Measurements from ENCODE around the gene KIAA1210.

KIAA1210 gene

GRCh38 chrX:119062750-119063374, 64.8 kb downstream of the KIAA1210 start:
- no peaks in the 10 kb centered on the region for H3K9me2 ChIP-seq (ENCODE audit: low read depth, low read length)
- no peaks in the 10 kb centered on the region for H3K36me3 ChIP-seq (ENCODE audit: insufficient read depth, low read length)
- no peak overlapping the region for H2AFZ ChIP-seq (ENCODE audit: low read length)
- H3K79me2 ChIP-seq (ENCODE audit: insufficient read depth, low read length): no peaks in the 10 kb centered on the region
- H3F3A ChIP-seq (ENCODE audit: insufficient read depth, low read length): no peaks in the 10 kb centered on the region
- no peaks in the 10 kb centered on the region for H3K27me3 ChIP-seq (ENCODE audit: insufficient read depth, low read length)
- H4K20me1 ChIP-seq (ENCODE audit: insufficient read depth, low read length): no peaks in the 10 kb centered on the region
- TF ChIP-seq CTCF (IDR thresholded peaks at IDR 0.05; ENCODE audit: low read length) (no peak), EZH2 (IDR thresholded peaks at IDR 0.05; ENCODE audit: borderline replicate concordance, low read length) (no peak)
- H3K9me3 ChIP-seq (ENCODE audit: low read length): no peaks in the 10 kb centered on the region
- H3K4me2 ChIP-seq (ENCODE audit: low read length): no peak overlapping the region
- H3K4me1 ChIP-seq (ENCODE audit: insufficient read depth, low read length, severe bottlenecking): no peaks in the 10 kb centered on the region
- no peak overlapping the region for H3K27ac ChIP-seq (ENCODE audit: low read depth, low read length, poor library complexity, severe bottlenecking)
- H3K4me3 ChIP-seq (ENCODE audit: low read depth, low read length, poor library complexity, severe bottlenecking): no peak overlapping the region
- H3K9ac ChIP-seq (ENCODE audit: low read length): no peak overlapping the region

DNA sequence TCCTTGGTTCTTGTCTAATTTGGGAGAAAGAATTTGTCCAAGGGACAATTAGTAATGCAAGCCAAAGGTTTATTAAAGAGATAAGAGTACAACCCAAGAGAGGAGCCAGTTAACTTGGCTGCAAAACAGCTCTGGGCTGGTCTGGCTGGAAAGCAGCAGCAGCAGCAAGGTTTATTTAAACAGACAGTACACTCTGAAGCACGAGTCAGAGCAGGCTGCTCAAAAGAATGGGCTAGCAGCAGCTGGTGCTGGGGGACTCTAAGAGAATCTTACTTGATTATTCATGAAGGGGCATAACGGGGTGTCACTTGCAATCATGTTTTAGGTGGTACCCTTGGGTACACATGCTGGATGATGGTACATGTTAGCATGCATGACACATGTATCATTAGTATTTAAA, 71.9 kb downstream of the KIAA1210 start:
- no peaks in the 10 kb centered on the region for H3K9me3 ChIP-seq (ENCODE audit: low read length)
- no peak overlapping the region for H2AFZ ChIP-seq (ENCODE audit: low read length)

DNA sequence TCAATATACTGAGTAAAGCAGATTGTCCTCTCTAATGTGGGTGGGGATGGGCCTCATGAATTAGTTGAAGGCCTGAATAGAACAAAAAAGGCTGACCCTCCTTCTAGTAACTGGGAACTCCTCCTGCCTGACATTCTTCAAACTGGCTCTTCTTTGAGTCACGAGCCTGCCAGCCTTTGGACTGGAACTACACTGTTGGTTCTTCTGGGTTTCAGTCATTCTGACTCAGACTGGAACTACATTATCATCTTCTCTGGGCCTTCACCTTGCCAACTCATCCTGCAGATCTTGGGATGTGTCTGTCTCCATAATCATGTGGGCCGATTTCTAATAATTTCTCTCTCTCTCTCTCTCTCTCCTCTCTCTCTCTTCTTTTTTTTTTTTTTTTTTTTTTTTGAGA, 81.7 kb downstream of the KIAA1210 start:
- Histone ChIP-seq H3K9ac (ENCODE audit: low read length) (no peak overlapping the region), H3K27ac (ENCODE audit: low read depth, low read length, poor library complexity, severe bottlenecking) (no peak overlapping the region), H3K9me2 (ENCODE audit: low read depth, low read length) (no peaks in the 10 kb centered on the region), H3K4me3 (ENCODE audit: low read depth, low read length, poor library complexity, severe bottlenecking) (no peak overlapping the region), H3K4me2 (ENCODE audit: low read length) (no peak overlapping the region), H3K4me1 (ENCODE audit: insufficient read depth, low read length, severe bottlenecking) (no peaks in the 10 kb centered on the region), H3F3A (ENCODE audit: insufficient read depth, low read length) (no peaks in the 10 kb centered on the region), H3K79me2 (ENCODE audit: insufficient read depth, low read length) (no peaks in the 10 kb centered on the region), H3K9me3 (ENCODE audit: low read length) (no peaks in the 10 kb centered on the region), H3K36me3 (ENCODE audit: insufficient read depth, low read length) (no peaks in the 10 kb centered on the region), H3K27me3 (ENCODE audit: insufficient read depth, low read length) (no peaks in the 10 kb centered on the region), H4K20me1 (ENCODE audit: insufficient read depth, low read length) (no peaks in the 10 kb centered on the region), H2AFZ (ENCODE audit: low read length) (no peak overlapping the region)
- TF ChIP-seq CTCF (IDR thresholded peaks at IDR 0.05; ENCODE audit: low read length) (no peak), EZH2 (IDR thresholded peaks at IDR 0.05; ENCODE audit: borderline replicate concordance, low read length) (no peak)

More for the DNA sequence above, 71.9 kb downstream of the KIAA1210 start:
- no peaks in the 10 kb centered on the region for H3K27me3 ChIP-seq (ENCODE audit: insufficient read depth, low read length)
- TF ChIP-seq CTCF (IDR thresholded peaks at IDR 0.05; ENCODE audit: low read length) (no peak), EZH2 (IDR thresholded peaks at IDR 0.05; ENCODE audit: borderline replicate concordance, low read length) (no peak)
- H4K20me1 ChIP-seq (ENCODE audit: insufficient read depth, low read length): no peaks in the 10 kb centered on the region
- H3K79me2 ChIP-seq (ENCODE audit: insufficient read depth, low read length): no peaks in the 10 kb centered on the region
- H3K4me2 ChIP-seq (ENCODE audit: low read length): no peak overlapping the region
- H3K36me3 ChIP-seq (ENCODE audit: insufficient read depth, low read length): no peaks in the 10 kb centered on the region
- no peaks in the 10 kb centered on the region for H3K9me2 ChIP-seq (ENCODE audit: low read depth, low read length)
- no peak overlapping the region for H3K4me3 ChIP-seq (ENCODE audit: low read depth, low read length, poor library complexity, severe bottlenecking)
- no peaks in the 10 kb centered on the region for H3F3A ChIP-seq (ENCODE audit: insufficient read depth, low read length)
- H3K9ac ChIP-seq (ENCODE audit: low read length): no peak overlapping the region
- no peak overlapping the region for H3K27ac ChIP-seq (ENCODE audit: low read depth, low read length, poor library complexity, severe bottlenecking)
- no peaks in the 10 kb centered on the region for H3K4me1 ChIP-seq (ENCODE audit: insufficient read depth, low read length, severe bottlenecking)

All from OCI-LY1 (cell line).